Upper lobe of left lung (tissue), 4 donors: ENCODE data around the gene JAZF1.

Experiments used
- CTCF ChIP-seq, 6 experiments: fragments of 450-650 bp in 4 of 6; fragments of 200-600 bp in 2 of 6; sonication (generic) in 2 of 6; IDR thresholded peaks; one replicate each; pipeline ENCODE4 v1.5.1; 2016 to 2019; ENCODE audit warnings: antibody characterized with exemption in 6 of 6
- POLR2A ChIP-seq, 4 donors: fragments of 450-650 bp; IDR thresholded peaks; one replicate each; pipeline ENCODE4 v1.5.1; 2016 to 2017; ENCODE audit warnings: antibody characterized with exemption in 4 of 4, mild to moderate bottlenecking in 2 of 4
- POLR2AphosphoS5 ChIP-seq, 2 donors: sonication (generic); formaldehyde crosslinking; IDR thresholded peaks; one replicate each; pipeline ENCODE4 v1.5.1; 2017; ENCODE audit warnings: antibody characterized with exemption in 2 of 2

- TF ChIP-seq POLR2A (IDR thresholded peaks at IDR 0.05) (no peak), CTCF (IDR thresholded peaks at IDR 0.05) (no peak), POLR2AphosphoS5 (IDR thresholded peaks at IDR 0.05) (no peak)
Observed at GRCh38 chr7:27804139-27804538, 376.5 kb downstream of the JAZF1 start.
